GM10847 (cell line): ENCODE measurements around the gene ADAMTS2.

ENCODE experiments used
- POLR2A ChIP-seq: IDR thresholded peaks from 2 replicates; pipeline ENCODE4 v1.6.1; 2011; ENCODE audit not compliant: insufficient read length; ENCODE audit errors: extremely low read depth

Gene ADAMTS2

DNA sequence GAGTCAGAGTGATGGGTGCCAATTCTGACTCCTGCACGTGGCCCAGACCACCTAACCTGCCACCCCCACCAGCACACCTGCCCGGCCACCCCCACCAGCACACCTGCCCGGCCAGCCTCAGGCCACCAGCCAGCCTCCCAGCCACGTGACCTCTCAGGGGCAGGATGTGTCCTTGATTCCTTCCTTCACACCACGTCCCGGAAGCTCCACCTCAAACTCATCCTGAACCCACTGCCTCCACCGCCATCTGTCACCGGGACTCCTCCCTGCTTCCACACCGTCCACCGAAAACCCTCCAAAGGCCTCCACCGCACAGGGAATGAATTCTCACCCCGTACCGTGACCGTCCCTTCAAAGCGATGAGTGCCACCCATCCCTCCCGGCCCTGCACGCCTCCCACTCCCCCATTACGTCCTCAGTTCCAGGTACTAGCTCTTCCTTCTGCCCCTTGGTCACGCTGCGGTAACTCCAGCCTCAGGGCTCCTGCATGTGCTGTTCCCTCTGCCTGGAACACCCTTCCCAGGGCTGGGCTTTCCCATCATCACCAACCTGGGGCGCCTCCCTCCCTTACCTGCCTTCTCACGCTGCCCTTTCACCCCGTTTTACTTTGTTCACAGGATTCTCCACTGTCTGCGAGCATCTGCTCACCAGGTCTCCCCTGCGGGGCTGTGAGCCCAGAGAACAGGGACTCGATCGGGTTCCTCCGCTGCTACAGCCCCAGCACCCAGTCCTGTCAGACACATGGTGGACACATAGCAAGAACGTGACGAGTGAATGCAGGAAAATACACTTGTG is 82.9 kb downstream of the ADAMTS2 start:
- TF ChIP-seq POLR2A, result no peak

DNA sequence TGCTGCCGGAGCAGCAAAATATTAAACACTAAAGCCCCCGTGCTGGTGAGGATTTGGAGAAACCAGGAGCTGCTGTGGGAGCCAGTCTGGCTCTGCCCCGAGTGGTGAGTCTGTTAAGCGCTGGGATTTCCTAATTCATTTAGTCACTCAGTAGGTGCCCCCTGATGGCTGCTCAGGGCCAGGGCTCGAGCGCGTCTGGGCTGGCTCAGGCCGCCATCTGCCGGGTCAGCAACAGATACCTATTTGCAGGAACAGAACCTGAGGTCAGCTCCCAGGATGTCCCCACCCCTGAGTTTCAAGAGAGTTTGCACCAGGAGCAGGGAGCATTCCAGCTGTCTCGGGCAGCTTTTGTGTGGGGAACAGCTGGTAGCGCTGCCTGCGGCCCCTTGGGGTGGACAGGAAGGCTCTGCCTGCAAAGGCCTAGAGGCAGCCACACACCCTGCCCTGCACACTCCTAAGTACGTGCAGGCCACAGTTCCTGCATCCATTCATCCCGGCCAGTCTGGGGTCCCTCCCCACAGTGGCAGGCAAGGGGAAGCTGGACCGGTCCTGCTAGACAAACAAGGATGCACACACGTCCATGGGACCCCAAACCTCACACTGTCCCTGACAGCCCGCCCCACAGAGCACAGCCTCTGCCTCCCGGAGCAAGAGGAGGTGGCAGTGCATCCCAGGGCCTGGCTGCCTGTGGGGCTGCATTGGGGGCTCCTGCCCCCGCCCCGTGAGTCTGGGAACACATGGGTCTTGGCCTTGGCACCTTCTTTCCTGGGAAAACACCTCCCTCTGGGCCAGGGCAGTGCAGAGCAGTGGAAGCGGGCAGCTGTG is 83.7 kb downstream of the ADAMTS2 start:
- no peak for TF ChIP-seq POLR2A

DNA sequence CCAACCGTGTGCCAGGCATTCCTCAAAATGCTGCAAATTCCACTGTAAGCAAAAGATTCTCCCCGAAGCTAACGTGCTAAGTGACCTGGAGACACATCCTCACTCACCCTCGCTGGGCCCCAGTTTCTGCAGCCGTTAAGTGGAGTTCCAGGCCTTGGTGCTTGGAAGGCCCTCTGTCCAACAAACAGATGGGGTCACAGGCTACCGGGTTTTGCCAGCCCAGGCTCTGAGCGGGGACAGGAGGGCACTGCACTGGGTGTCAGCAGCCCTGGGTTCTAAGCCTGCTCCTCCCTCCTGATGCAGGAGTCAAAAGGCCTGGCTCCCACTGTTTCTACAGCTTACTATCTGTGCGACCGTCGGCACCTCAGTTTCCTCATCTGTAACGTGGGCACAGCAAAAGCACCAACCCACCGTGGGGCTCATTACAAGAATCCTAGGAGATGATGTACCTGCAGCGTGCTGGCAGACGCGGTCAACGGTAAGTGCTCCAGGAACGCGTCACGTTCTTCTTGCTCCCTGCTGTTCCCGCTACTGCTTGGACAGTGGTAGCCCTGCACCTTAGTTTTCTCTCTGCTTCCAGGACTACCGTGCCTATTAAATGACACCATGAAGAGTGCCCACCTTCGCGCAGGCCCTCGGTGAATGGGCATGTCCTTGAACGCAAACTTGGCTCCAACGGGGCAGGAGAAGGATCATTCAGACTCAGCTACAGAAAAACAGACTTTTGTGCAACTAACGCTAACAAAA is 84.8 kb downstream of the ADAMTS2 start:
- no peak for TF ChIP-seq POLR2A

DNA sequence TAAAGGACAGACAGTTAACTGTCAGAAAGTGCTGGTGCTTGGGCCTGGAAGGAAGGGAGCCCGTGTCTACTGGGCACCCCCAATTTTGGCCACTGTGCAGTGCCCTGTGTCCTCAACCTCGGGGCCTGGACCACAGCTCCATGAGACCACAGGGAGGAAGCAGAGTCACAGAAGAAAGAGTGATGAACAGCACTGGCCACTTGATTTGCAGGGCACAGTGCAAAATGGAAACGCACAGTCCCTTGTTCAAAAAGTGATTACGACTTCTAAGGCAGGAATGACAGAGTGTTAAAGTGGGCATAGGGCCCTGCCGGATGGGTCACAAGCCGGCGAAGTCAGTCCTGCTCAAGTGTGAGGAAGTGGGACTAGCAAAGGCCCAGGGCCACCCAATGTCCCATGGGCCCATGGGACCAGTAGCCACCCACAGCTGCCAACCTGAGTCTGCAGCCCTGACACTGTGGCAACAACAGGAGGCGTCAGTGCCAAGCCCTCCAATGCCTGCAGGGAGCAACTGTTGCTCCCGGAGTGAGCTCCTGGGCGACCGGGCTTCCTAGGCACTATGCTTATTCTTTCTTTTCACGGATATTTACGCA is 85.4 kb downstream of the ADAMTS2 start:
- TF ChIP-seq POLR2A, result no peak

DNA sequence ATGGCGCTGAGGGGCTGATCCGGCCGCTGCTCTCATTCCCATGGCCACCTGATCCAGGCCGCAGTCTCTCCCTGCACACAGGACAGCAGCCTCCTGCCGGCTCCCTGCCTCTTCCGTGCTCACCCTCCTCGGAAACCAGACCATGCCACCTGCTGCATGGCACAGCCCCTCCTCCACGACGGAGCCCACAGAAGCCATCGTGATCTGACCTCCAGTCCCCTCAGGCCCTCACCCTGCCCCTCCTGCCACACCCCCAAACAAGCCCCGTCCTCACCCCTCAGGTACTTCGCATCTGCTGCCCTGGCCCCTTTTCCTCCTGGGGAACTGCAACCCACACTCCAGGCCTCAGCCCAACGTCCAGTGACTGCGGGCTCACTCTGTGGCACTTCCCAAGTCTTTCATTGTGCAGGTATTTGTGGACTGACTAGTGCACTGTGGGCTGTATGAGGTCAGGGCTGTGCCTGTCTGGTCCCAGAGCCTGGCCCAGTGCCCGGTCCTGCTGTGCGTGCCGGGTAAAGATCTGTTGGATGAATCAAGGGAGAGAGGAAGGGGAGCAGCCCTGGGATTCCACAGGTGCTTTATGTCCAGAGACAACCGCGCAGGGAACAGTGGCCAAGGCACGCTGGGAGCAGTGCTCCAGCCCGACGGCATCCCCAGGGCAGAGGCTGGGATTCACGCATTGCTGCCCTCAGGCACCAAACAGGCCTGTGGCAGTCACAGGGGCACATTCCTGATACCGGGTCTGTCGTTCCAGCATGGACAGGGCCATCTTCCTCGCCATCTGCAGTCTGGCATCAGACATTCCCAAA is 86.1 kb downstream of the ADAMTS2 start:
- no peak for TF ChIP-seq POLR2A

DNA sequence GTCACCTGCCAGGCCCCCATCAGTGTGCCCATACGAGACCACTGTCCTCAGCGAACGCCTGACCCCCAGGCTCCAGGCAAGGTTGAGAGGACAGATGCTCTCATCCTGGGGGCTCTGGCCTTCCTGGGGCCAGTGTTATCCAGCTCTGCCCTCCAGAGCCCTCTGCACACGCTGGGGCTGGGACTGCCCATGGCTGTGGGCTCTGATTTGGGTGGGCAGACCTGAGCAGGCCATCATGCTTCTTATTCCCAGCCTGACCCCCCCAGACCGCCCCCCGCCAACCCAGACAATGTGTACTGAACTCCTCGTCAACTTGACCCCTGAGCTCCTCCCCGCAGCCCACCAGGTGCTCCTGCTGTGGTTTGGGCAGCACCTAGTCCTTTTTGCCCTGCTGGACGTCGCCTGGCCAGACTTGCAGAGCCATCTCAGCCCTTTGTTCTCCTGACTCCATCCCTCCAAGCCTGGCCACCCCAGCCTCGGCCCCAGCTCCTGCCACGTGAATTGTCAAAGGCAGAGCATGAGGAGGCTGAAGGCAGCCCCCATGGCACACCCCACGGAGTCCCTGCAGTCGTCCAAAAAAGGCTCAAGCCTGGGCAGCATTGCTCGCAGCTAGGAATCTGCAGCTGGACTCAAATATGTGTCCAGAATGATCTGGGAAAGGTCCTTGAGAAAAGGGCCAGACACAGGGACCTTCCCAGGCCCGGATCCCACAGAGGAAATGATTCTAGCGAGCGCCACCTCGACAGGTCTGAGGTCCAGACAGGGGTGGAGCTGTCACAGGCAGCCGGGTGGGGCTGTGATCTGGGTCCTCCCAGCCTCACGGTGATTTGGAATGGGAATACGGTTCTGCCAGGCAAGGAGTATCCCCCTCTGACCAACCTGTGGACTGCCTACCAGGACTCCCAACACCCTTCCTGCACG is 87.0 kb downstream of the ADAMTS2 start:
- TF ChIP-seq POLR2A, result no peak

DNA sequence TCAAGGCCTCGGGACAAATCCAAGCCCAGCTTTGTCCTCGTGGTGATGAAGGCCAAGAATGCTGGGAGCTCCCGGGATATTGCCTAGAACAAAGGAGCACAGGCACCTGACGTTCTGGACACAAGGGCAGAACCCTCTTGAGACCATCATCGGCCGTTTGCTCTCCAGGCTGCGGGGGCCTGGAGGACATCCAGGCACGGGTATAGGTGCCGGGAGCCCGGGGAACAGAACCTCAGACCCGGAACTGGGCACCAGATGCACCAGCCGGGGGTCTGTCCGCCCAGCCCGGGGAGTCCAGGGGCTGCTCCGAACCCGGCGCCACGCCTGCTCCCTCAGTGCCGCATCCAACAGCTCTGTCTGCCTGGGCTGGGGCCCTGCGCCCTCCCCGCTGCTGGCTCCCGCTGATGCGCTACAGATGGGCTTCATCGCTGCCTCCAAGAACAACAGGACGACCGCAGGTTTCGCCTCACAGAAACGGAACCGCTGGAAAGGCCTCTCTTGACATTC is 88.0 kb downstream of the ADAMTS2 start:
- no peak for TF ChIP-seq POLR2A

DNA sequence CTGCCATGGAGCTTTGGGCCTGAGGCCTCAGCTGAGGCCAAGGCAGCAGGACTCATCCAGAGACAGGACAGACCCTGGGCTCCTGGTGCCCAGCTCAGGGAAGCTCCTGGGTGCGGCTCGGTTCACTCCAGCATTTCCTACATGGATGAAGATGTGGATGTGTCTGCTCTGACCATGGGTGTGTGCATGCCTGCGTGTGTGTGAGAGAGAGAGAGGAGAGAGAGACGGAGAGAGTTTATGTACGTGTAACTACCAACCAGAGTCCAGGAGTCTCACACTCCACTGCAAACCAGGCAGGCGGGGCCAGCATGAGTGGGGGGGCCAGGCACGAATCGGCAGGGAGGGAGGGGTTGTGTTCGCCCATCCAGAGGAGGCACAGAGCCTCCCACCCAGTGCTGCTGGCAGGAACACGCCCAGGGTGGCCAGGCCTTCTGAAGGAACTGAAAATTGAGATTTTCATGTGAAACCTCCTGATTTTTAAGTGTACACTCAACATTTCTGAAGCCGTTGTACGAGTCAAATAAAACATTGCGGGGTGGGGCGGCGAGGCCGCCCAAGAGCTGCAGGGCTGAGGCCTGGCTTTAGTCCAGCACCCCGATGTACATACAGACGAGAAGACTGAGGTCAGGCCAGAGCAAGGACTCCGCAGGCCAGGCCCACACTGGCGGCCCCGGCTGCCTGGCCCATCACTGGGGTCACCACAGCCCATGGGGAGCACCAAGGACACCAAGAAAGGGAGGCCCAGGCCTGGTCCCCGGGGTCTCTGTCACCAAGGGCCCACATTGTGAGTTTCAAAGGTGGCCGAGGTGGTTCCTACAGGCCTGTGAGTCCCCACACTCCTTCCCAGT is 88.7 kb downstream of the ADAMTS2 start:
- TF ChIP-seq POLR2A, result no peak

DNA sequence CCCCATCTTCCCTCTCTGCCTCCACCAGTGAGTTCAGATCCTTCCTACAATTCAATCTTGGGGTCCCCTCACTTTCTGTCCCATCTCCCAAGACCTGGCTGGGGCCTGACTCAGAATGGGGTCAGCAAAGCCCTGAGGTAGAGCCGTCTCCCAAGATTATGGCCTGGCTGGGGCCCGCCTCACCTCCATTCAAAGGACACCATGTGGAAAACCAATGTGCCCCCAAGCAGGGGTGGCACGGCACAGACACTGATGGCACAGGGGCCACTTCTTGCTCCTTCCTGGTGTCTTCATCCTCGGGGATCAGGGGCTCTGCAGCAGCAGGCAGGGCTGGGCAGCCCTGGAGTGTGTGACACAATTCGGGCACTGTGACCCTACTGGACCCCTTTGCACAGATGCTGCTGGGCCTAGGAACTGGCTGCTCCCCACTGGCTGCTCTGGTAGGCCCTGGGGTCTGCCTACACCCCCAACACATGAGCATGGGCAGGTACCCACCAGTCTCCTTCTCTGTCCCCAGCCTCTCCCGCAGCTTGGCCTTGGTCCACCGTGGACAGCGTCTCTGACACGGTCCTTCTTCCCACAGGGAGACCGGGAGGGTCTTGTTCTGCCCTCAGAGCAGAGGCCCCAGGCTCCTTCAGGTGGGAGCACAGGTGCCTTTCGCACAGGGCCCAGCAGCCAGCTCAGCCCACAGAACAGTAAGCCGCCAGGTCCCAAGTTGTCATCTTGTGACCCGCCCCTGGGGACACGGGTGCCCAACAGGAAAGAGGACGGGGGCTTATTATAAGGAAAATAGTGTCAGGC is 89.5 kb downstream of the ADAMTS2 start:
- no peak for TF ChIP-seq POLR2A

DNA sequence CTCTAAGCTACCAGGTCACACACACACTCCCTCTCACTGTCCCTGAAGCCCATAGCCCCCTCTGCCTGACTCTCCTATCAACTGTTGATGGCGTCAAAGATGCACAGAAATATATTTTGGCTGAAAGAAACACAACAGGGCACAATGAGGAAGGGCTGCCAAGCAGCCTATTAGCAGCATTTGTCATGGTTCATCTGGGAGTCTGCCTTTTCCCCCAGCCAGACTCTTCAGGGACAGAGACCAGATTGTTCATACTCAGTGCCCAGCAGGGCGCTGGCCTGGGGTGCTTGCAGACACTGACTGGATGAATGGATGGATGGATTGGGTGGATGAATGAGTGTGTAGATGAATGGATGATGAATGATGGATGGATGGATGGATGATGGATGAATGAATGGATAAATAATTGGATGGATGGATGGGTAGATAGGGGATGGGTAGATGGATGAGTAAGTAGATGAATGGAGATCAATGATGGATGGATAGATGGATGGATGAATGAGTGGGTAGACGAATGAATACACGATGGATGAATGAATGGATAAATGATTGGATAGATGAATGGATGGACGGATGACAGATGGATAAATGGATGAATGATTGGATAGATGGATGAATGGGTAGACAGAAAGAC is 90.5 kb downstream of the ADAMTS2 start:
- TF ChIP-seq POLR2A, result no peak

DNA sequence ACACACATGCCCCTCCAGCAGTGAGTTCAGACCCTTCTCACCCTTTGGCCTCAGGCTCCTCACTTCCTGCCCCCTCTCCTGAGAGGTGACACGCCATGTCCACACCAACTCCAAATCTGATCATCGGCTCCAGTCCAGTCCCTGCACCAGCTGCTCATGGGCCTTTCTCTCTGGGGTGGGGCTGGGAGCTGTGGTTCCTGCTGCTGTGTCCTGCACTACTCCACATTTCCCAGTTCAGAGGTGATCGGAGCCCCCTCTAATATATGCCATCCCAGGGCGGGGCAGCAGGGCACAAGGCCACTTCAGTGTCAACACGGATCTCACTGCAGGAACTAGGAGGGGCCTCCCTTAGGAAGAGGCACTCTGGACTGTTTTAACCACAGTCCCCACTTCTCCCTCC is 91.5 kb downstream of the ADAMTS2 start:
- TF ChIP-seq POLR2A, result no peak
